Neuron (in vitro differentiated cells): ENCODE results near the gene ZFAND4.
"Not testable (repeated sequence)": the region's sequence is repeated elsewhere in the genome, so short reads cannot be mapped to it uniquely, and the experiment has no call there.

ENCODE experiments used
- H2AFZ ChIP-seq: one replicate; pipeline ENCODE4 v1.6.1; 2013; ENCODE audit warnings: low read depth, mild to moderate bottlenecking, inconsistent platforms, low read length, moderate library complexity
- H3K27me3 ChIP-seq: one replicate; pipeline ENCODE4 v1.6.1; 2013; ENCODE audit warnings: low read length; ENCODE audit not compliant: insufficient read depth
- H3K36me3 ChIP-seq: one replicate; pipeline ENCODE4 v1.6.1; 2013; ENCODE audit warnings: low read length; ENCODE audit not compliant: insufficient read depth
- H3K4me1 ChIP-seq: one replicate; pipeline ENCODE4 v1.6.1; 2013; ENCODE audit warnings: low read length; ENCODE audit not compliant: insufficient read depth
- H3K4me3 ChIP-seq: 2 replicates; pipeline ENCODE4 v1.5.1; 2013; ENCODE audit warnings: mild to moderate bottlenecking, low read length, moderate library complexity
- H3K9me3 ChIP-seq: one replicate; pipeline ENCODE4 v1.6.1; 2013; ENCODE audit warnings: low read length

Gene ZFAND4

DNA sequence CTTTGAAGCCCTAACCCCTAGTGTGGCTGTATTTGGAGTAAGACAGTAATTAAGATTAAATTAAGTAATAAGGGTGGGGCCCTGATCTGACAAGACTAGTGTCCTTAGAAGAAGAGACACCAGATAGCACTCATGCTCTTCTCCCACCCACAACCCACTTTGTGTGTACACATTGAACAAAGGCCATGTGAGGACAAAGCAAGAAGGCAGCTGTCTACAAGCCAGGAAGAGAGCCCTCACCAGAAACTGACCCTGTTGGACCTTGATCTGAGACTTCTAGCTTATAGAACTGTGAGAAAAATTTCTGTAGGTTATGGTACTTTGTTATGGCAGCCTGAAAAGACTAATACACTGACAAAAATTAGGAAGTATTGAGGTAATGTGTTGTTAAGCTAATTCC lies 59.8 kb downstream of the ZFAND4 start:
- no peaks in the 10 kb centered on the region for H3K4me1 ChIP-seq
- H3K4me3 ChIP-seq, result no peak overlapping the region
- no peaks in the 10 kb centered on the region for H3K27me3 ChIP-seq
- H3K9me3 ChIP-seq, result peaks cover 2% of the 10 kb centered on the region
- H2AFZ ChIP-seq, result no peak overlapping the region
- peaks cover 2% of the 10 kb centered on the region for H3K36me3 ChIP-seq

DNA sequence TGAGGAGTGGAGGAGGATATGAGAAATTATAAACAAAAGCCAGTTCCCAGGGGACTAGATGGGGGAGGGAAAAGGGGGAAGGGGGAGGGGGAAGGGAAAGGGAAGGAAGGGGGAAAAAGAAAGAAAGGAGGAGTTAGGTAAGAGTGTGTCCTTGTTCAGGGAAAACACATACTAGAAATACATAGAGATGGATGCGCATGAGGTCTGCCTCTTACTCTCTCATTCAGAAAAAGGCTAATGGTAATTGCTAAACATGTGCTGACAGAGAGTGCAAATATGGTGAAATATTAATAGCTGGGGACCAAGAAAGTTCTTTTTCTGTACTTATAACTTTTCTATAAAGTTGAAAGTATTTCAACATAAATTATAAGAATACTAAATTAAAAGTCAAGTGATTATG lies 64.5 kb downstream of the ZFAND4 start:
- Histone ChIP-seq H3K9me3 (peaks cover 2% of the 10 kb centered on the region), H3K27me3 (no peaks in the 10 kb centered on the region), H2AFZ (no peak overlapping the region), H3K4me1 (no peaks in the 10 kb centered on the region), H3K36me3 (peaks cover 2% of the 10 kb centered on the region), H3K4me3 (no peak overlapping the region)

DNA sequence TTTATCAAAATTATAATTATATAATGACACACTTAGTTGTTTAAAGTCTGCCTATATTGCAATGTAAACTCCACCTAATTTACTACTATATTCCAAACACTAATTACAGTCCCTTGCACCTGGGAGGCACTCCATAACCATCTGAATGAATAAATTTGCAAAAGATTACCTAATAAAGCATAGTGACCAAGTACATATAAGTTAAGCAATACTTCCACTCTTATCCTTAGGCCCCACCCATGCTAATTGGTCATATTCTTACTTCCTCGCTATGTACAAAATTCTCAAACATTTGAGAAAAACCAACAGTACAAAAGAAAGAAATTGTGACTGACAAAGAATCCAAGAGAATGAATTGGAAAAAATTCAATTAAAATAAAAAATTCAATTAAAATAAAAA lies 65.3 kb downstream of the ZFAND4 start:
- Histone ChIP-seq H3K4me1 (no peaks in the 10 kb centered on the region), H3K36me3 (peaks cover 2% of the 10 kb centered on the region), H3K4me3 (no peak overlapping the region), H3K27me3 (no peaks in the 10 kb centered on the region), H3K9me3 (peaks cover 2% of the 10 kb centered on the region), H2AFZ (no peak overlapping the region)

DNA sequence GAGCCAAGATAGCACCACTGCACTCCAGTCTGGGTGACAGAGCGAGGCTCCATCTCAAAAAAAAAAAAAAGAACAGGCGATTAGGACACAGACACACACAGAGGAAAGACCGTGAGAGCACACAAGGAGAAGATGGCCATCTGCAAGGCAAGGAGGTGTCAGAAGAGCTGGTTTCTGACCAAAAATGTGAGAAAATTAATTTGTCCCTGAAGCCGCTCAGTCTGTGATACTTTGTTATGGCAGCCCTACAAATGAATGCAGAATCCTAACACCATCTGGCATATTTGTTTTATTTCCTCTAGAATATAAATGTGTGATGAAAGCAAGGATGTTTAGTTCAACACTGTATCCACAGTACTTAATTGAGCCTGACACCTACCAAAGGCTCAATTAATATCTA lies 69.7 kb downstream of the ZFAND4 start:
- no peaks in the 10 kb centered on the region for H3K9me3 ChIP-seq
- H3K27me3 ChIP-seq, result no peaks in the 10 kb centered on the region
- H3K36me3 ChIP-seq, result no peaks in the 10 kb centered on the region
- no peaks in the 10 kb centered on the region for H3K4me1 ChIP-seq
- H2AFZ ChIP-seq, result no peak overlapping the region
- no peak overlapping the region for H3K4me3 ChIP-seq

DNA sequence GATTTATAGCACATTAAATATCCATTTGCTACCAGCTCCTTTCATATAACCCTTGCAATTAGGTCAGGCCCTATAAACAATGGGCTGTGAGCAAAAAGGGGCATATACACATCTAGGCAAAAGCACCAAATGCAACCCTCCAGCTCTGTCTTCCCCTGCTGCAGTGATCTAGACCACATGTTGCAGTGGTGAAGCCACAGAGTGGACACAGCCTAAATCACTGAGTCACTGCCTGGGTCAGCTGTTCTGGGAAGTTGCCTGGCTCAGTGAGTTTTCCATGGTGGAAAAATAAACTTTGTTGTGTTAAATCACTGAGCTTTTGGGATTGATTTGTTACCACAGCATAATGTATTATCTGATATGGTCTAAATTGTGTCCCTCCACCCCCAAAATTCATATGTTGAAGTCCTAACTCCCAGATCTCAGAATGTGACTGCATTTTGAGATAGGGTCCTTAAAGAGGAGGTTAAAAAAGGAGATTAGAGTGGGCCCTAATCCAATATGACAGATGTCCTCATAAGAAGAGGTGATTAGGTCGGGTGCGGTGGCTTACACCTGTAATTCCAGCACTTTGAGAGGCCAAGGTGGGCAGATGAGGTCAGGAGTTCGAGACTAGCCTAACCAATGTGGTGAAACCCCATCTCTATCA lies 70.4 kb downstream of the ZFAND4 start:
- H3K9me3 ChIP-seq, result no peaks in the 10 kb centered on the region
- no peaks in the 10 kb centered on the region for H3K36me3 ChIP-seq
- H3K4me3 ChIP-seq, result no peak overlapping the region
- no peaks in the 10 kb centered on the region for H3K27me3 ChIP-seq
- H2AFZ ChIP-seq, result no peak overlapping the region
- no peaks in the 10 kb centered on the region for H3K4me1 ChIP-seq

DNA sequence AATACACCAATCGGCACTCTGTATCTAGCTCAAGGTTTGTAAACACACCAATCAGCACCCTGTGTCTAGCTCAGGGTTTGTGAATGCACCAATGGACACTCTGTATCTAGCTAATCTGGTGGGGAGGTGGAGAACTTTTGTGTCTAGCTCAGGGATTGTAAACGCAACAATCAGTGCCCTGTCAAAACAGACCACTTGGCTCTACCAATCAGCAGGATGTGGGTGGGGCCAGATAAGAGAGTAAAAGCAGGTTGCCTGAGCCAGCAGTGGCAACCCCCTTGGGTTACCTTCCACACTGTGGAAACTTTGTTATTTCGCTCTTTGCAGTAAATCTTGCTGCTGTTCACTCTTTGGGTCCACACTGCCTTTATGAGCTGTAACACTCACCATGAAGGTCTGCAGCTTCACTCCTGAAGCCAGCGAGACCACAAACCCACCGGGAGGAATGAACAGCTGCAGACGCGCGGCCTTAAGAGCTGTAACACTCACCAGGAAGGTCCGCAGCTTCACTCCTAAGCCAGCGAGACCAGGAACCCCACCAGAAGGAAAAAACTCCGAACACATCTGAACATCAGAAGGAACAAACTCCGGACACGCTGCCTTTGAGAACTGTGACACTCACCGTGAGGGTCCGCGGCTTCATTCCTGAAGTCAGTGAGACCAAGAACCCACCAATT lies 71.2 kb downstream of the ZFAND4 start:
- H3K4me3 ChIP-seq, H3K36me3 ChIP-seq, H3K4me1 ChIP-seq, H3K9me3 ChIP-seq, H2AFZ ChIP-seq, H3K27me3 ChIP-seq: not testable (repeated sequence)

DNA sequence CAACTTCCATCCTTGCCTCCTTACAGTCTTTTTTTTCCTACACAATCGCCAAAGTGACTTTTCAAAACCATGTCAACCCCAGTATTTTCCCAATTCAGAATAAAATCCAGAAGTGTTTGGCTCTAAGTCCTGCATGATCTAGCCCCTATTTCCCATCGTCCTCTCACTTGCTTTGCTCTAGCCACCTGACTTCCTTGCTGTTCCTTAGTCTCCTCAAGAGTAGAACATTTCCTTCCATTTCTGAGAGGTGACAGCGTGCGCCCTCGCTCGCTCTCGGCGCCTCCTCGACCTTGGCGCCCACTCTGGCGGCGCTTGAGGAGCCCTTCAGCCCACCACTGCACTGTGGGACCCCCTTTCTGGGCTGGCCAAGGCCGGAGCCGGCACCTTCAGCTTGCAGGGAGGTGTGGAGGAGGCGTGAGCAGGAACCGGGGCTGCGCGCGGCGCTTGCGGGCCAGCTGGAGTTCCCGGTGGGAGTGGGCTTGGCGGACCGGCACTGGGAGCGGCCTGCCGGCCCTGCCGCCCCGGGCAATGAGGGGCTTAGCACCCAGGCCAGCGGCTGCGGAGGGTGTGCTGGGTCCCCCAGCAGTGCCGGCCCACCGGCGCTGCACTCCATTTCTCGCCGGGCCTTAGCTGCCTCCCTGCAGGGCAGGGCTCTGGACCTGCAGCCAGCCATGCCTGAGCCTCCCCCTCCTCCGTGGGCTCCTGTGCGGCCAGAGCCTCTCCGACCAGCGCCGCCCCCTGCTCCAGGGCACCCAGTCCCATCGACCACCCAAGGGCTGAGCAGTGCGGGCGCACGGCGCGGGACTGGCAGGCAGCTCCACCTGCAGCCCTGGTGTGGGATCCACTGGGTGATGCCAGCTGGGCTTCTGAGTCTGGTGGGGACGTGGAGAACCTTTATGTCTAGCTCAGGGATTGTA lies 72.0 kb downstream of the ZFAND4 start:
- H3K36me3 ChIP-seq, H3K4me1 ChIP-seq, H2AFZ ChIP-seq, H3K4me3 ChIP-seq, H3K27me3 ChIP-seq, H3K9me3 ChIP-seq: not testable (repeated sequence)

DNA sequence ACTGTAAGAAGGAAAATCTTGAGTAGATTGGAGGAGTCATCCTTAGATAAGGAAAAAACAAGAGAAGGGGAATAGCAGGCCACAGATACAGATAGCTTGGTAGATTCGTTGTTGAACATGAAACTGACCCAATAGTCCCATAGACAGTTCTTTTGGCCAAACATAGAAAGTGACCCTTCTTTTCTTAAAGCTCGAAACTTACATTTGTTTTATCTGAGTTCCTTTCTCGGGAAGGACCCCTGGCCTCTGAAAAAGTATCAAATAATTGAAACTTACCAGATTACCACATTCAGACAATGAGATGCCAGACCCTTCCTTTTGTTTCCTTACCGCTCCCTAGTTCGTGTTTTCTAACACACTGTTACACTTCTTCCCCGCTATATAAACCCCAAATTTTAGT lies 72.9 kb downstream of the ZFAND4 start:
- Histone ChIP-seq H3K27me3 (no peaks in the 10 kb centered on the region), H2AFZ (no peak overlapping the region), H3K4me3 (no peak overlapping the region), H3K9me3 (no peaks in the 10 kb centered on the region), H3K4me1 (peaks cover 3% of the 10 kb centered on the region), H3K36me3 (no peaks in the 10 kb centered on the region)

DNA sequence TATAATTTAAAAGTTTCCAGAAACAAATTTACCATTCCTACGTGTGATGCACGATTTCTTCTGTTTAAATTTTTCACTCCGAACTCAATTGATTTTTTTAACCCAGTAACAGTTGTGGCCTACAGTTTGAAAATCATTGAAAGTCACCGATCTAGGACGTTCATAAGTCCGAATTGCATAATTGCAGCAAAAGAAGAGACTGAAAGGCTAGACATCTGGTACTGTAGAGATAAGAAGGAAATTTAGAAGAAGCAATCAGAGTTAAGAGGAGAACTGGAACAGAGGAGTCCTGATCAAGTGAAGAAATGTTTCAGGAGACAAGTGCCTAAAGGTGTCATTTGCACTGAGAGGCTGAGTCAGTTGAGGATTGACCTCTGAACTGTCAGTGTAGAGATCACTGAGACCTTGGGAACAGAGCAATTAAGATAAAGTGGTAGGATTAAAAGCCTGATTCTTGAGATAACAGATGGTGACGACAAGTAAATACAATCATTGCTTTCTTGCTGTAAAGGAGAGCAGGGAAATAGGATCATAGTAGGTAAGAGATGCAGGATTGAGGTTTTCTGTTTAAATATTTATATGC lies 73.5 kb downstream of the ZFAND4 start:
- H3K36me3 ChIP-seq, result no peaks in the 10 kb centered on the region
- no peaks in the 10 kb centered on the region for H3K27me3 ChIP-seq
- H2AFZ ChIP-seq, result no peak overlapping the region
- peaks cover 3% of the 10 kb centered on the region for H3K4me1 ChIP-seq
- no peak overlapping the region for H3K4me3 ChIP-seq
- H3K9me3 ChIP-seq, result no peaks in the 10 kb centered on the region

DNA sequence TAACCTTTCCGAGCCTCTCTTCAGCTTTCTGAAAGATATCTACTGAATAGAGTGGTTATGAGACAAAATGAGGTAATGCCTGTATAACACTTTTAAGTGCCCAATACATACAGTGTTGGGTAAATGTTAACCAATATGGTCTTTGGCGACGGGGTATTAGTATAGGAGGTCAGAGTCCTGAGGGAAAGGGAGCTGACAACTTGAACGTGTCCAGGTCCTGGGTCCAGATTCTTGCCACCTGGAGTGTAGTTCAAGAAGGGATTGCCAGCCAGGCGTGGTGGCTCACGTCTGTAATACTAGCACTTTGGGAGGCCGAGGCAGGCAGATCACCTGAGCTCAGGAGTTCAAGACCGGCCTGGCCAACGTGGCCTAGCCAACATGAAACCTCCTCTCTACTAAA lies 76.0 kb downstream of the ZFAND4 start:
- no peaks in the 10 kb centered on the region for H3K9me3 ChIP-seq
- H3K4me3 ChIP-seq, result no peak overlapping the region

DNA sequence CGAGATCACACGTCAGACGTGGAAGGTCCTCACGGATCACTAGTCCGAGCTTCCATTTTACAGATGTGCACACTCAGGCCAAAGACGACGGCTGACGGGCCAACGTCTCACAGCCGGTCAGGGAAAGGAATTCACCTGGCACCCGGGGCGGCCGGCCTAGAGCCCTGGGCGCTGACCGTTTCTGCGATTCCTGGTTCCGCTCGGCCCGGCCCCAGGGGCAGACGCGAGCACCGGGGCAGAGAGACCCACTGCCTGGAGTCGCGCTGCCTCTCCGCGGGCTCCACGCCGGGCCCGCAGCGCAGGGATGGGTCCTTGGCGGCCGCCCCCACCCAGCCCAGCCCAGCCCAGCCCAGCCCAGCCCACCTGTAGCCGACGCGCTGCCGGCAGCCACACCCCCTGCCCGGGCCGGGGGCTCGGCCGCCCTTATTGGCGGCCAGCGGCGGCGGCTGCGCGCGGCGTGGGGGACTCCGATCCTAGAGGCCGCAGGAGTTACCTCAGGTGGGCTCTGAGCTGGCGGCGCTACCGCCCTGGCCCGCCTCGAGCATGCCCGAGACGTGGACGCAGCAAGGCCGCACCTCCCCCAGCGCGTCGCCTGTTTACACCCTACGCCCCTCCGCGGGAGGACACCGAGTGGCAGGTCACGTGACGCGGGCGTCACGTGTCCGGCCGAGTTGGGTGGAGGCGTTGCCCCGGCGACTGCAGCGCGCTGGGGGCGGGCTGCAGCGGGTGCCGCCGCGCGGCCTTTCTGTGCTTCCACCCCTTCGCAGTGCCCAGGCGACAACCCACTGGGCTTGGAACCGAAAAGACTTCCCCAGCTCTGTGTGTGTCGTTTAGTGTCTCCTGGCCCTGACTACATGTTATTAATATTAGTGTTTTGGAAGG lies 78.1 kb downstream of the ZFAND4 start:
- H3K4me3 ChIP-seq, result peak overlapping the region; percentile 71
- H3K36me3 ChIP-seq, result no peaks in the 10 kb centered on the region
- no peaks in the 10 kb centered on the region for H3K9me3 ChIP-seq
- H2AFZ ChIP-seq, result peak overlapping the region; percentile 95
- no peaks in the 10 kb centered on the region for H3K27me3 ChIP-seq
- peaks cover 15% of the 10 kb centered on the region for H3K4me1 ChIP-seq

More for the DNA sequence above, 76.0 kb downstream of the ZFAND4 start:
- no peaks in the 10 kb centered on the region for H3K27me3 ChIP-seq
- H3K36me3 ChIP-seq, result no peaks in the 10 kb centered on the region
- no peak overlapping the region for H2AFZ ChIP-seq
- H3K4me1 ChIP-seq, result peaks cover 15% of the 10 kb centered on the region

DNA sequence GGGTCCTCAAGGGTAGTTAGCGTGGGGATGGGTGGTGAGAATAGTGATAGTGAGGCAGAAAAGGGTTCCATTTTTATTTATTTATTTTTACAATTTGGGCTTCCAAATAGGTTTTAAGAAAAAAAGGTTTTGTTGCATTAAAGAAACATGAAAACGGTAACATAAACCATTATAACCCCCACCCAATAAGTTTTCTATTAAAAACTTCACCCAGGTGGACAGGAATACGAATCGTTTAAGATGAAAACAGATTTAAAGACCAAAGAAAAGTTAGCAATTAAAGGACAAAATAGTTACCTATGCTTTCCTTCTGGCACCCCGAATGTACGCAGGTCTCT lies 78.7 kb downstream of the ZFAND4 start:
- peaks cover 15% of the 10 kb centered on the region for H3K4me1 ChIP-seq
- peak overlapping the region; percentile 95 for H2AFZ ChIP-seq
- no peaks in the 10 kb centered on the region for H3K27me3 ChIP-seq
- no peaks in the 10 kb centered on the region for H3K36me3 ChIP-seq
- H3K4me3 ChIP-seq, result peak overlapping the region; percentile 71
- H3K9me3 ChIP-seq, result no peaks in the 10 kb centered on the region
